HepG2 (cell line): ENCODE results near the gene AUTS2. TPM values are rescaled to one million over a fixed set of nuclear protein-coding genes. Genes with fewer than 3 reads are reported as not detected.

ENCODE experiments used
- ATAC-seq: fragments of 200-7000 bp; cut with Tn5 transposase; 3 replicates; pipeline ENCODE4 v1.9.1; 2020; ENCODE audit warnings: mild to moderate bottlenecking, moderate library complexity
- BruUV-seq: library from RNA; stranded (reverse); fragments of 400-500 nt; replicated peaks from 2 replicates; lab custom pipeline; 2021; lab: Mats Ljungman, UMichigan
- CTCF ChIA-PET: fragments of 300-600 bp; formaldehyde crosslinking; extraction: SDS; loops from one replicate; lab custom pipeline; 2021; ENCODE audit warnings: low total read pairs, inconsistent platforms, low intra/inter-chr PET ratio; lab: Yijun Ruan, JAX
- POLR2A ChIA-PET: fragments of 350-600 bp; sonication (Branson Sonifier 250); formaldehyde crosslinking; loops from one replicate; lab custom pipeline; 2020; ENCODE audit warnings: antibody characterized with exemption, inconsistent platforms; lab: Yijun Ruan, JAX
- DNase-seq: peaks from one replicate; pipeline ENCODE4 v3.0.0-alpha.2; 2015; ENCODE audit warnings: low spot score
- FAIRE-seq: peaks from 3 replicates; lab custom pipeline; 2011; peaks lifted over from hg19 to GRCh38; lab: Jason Lieb, UNC
- H2AFZ ChIP-seq: one replicate; pipeline ENCODE4 v1.6.1; 2011; ENCODE audit warnings: low read length, inconsistent platforms
- H3K27ac ChIP-seq: fragments of 300-600 bp; 3 replicates; pipeline ENCODE4 v1.8.0; 2011; ENCODE audit warnings: mixed run types, mild to moderate bottlenecking, mixed read lengths, low read length, inconsistent platforms; ENCODE audit not compliant: insufficient read depth; ENCODE audit errors: extremely low read length
- H3K27me3 ChIP-seq, 2 experiments: fragments of 200-600 bp in 1 of 2; 2 replicates in 1 of 2; 3 replicates in 1 of 2; pipeline versions ENCODE4 v1.6.0 to v1.8.0; 2011; ENCODE audit warnings: low read length in 2 of 2, mild to moderate bottlenecking in 2 of 2, moderate library complexity in 2 of 2, inconsistent platforms in 1 of 2; ENCODE audit not compliant: insufficient read depth in 2 of 2, control insufficient read depth in 1 of 2
- H3K36me3 ChIP-seq, 2 experiments: fragments of 200-600 bp in 1 of 2; replicated peaks in 1 of 2; 2 replicates in 1 of 2; 3 replicates in 1 of 2; pipeline versions ENCODE4 v1.5.1 to v1.8.0; 2011; ENCODE audit warnings: low read length in 2 of 2, inconsistent platforms in 1 of 2; ENCODE audit not compliant: insufficient read depth in 2 of 2, control insufficient read depth in 1 of 2
- H3K4me1 ChIP-seq: 2 replicates; pipeline ENCODE4 v1.5.1; 2012; ENCODE audit warnings: low read length, inconsistent platforms; ENCODE audit not compliant: insufficient read depth
- H3K4me2 ChIP-seq: 2 replicates; pipeline ENCODE4 v1.6.0; 2011; ENCODE audit warnings: low read depth, low read length, inconsistent platforms
- H3K4me3 ChIP-seq, 3 experiments: fragments of 200-600 bp in 1 of 3; sonication (generic), shearing (Covaris generic) in 1 of 3; replicated peaks in 1 of 3; 2 replicates each; pipeline ENCODE4 v1.5.1; 2011 to 2016; ENCODE audit warnings: low read length in 3 of 3, inconsistent platforms in 2 of 3, low read depth in 2 of 3, mild to moderate bottlenecking in 2 of 3, control low read depth in 1 of 3, mixed read lengths in 1 of 3; ENCODE audit not compliant: insufficient read depth in 1 of 3
- H3K79me2 ChIP-seq: one replicate; pipeline ENCODE4 v1.6.1; 2011; ENCODE audit warnings: low read length, inconsistent platforms; ENCODE audit not compliant: insufficient read depth
- H3K9ac ChIP-seq: 2 replicates; pipeline ENCODE4 v1.6.0; 2011; ENCODE audit warnings: mild to moderate bottlenecking, low read depth, low read length, inconsistent platforms; ENCODE audit not compliant: insufficient read depth
- H3K9me3 ChIP-seq: 2 replicates; pipeline ENCODE4 v1.5.1; 2012; ENCODE audit warnings: mild to moderate bottlenecking, low read length
- H4K20me1 ChIP-seq: 2 replicates; pipeline ENCODE4 v1.6.0; 2011; ENCODE audit warnings: inconsistent platforms, mild to moderate bottlenecking, low read length, moderate library complexity; ENCODE audit not compliant: insufficient read depth
- CC2D1A ChIP-seq: sonication (generic); formaldehyde crosslinking; IDR thresholded peaks from 2 replicates; pipeline ENCODE4 v1.8.1; 2023; ENCODE audit warnings: mild to moderate bottlenecking, missing genetic modification reagents
- HMGA1 ChIP-seq: sonication (generic); formaldehyde crosslinking; conservative IDR thresholded peaks from 2 replicates; pipeline ENCODE4 v1.4.0; 2020; ENCODE audit warnings: missing genetic modification reagents
- ZNF180 ChIP-seq: sonication (generic); formaldehyde crosslinking; IDR thresholded peaks from 2 replicates; pipeline ENCODE4 v1.4.0; 2020; ENCODE audit warnings: low read depth, missing genetic modification reagents, borderline replicate concordance
- ZNF432 ChIP-seq: sonication (generic); formaldehyde crosslinking; IDR thresholded peaks from 2 replicates; pipeline ENCODE4 v1.5.0; 2020; ENCODE audit warnings: missing genetic modification reagents, mild to moderate bottlenecking, borderline replicate concordance
- ZNF572 ChIP-seq: sonication (generic); formaldehyde crosslinking; IDR thresholded peaks from 2 replicates; pipeline ENCODE4 v1.5.1; 2020; ENCODE audit warnings: mild to moderate bottlenecking, missing genetic modification reagents
- ZSCAN29 ChIP-seq: sonication (generic); formaldehyde crosslinking; conservative IDR thresholded peaks from 2 replicates; pipeline ENCODE4 v1.4.0; 2020; ENCODE audit warnings: mild to moderate bottlenecking, missing genetic modification reagents
- WGBS: methylation state at CpG from one replicate; pipeline ENCODE4 v1.1.6; 2017; ENCODE audit warnings: low lambda C conversion rate; 5-methylcytosine and 5-hydroxymethylcytosine counted together
- in situ Hi-C: cut with HindIII; loops from 2 replicates; pipeline ENCODE4 v1.10.0; 2017; ENCODE audit warnings: low pct_unique_long_range_greater_than_20kb; ENCODE audit not compliant: extremely low pct_ligation_motif_present
- intact Hi-C: fragments of 100-400 bp; cut with micrococcal nuclease; formaldehyde crosslinking; loops from one replicate; pipeline ENCODE4 v1.10.0; 2022; ENCODE audit not compliant: unreplicated experiment
- polyA plus RNA-seq, 8 experiments: library from polyadenylated mRNA; depleted of rRNA in 3 of 8; stranded (reverse) in 7 of 8; unstranded in 1 of 8; fragments of >200 nt; fragmentation: Illumina TruSeq in 4 of 8; extraction: Trizol in 4 of 8; gene quantifications; 2 replicates each; pipeline versions ENCODE4 v1.2.1 to v1.2.3, GENCODE V29; 2011 to 2016; ENCODE audit warnings: low read depth in 4 of 8, missing spikeins in 1 of 8, mixed read lengths in 1 of 8; ENCODE audit not compliant: insufficient read depth in 1 of 8
- total RNA-seq, 5 experiments: library from RNA; depleted of rRNA; stranded (reverse); fragments of >200 nt; fragmentation: Illumina TruSeq; extraction: Trizol; gene quantifications; 2 replicates each; pipeline ENCODE4 v1.2.3, GENCODE V29; 2016; ENCODE audit warnings: low read depth in 1 of 5
- TF ChIP-seq, protein P1 (sequence below): IDR thresholded peaks from 2 replicates; pipeline ENCODE4 v1.6.1; 2016
- TF ChIP-seq, protein P2 (sequence below): sonication (generic); formaldehyde crosslinking; IDR thresholded peaks from 2 replicates; pipeline ENCODE4 v1.4.0; 2020; ENCODE audit warnings: missing genetic modification reagents

The AUTS2 gene
- total and polyA plus RNA-seq, 2 of the 13 experiments (the other 11 are each of a cell fraction or from before 2014, with no cell fraction given): 0.38 TPM; not detected in 1

DNA sequence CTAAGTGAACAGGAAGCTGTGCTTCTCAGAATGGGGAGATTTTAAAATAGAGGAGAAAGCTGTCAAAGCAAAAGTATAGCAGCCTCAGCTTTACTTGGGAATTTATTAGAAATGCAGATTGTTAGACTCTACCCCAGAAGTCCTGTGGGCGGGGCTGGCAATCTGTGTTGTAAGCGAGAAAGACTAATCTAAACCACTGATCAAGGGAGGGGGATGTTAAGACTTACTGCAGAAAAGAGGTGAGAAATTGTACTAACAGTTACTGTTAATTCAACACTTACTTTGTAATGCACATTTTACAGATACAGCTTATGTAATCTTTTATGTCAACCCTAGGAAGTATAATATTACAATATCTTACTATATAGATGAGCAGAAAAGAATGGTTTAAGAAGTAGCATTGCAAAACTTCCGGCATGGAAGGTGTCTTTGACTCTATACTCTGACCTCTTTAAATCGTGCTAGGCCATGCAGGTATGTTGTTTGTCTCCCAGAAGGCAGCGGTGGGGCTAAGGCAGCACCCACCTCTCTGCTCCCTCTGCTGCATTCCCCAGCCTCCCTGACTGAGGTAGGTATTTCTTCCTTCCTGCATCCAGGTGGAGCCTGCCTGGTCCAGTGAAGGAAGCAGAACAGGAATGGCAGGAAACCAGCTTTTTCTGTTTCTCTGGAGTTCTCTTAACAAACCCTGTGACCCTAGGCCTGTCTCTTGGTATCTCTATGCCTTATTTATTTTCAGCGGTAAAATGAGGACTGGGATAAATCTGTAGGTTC, 462.2 kb downstream of the AUTS2 start:
- H3K27me3 ChIP-seq: no peaks in the 10 kb centered on the region
- TF ChIP-seq, protein P1, sequence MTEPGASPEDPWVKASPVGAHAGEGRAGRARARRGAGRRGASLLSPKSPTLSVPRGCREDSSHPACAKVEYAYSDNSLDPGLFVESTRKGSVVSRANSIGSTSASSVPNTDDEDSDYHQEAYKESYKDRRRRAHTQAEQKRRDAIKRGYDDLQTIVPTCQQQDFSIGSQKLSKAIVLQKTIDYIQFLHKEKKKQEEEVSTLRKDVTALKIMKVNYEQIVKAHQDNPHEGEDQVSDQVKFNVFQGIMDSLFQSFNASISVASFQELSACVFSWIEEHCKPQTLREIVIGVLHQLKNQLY (CRISPR knock-in tag): no peak
- no peak for TF ChIP-seq CC2D1A
- TF ChIP-seq ZNF432 (CRISPR knock-in tag): no peak
- no peak for TF ChIP-seq HMGA1 (CRISPR knock-in tag)
- TF ChIP-seq ZSCAN29 (CRISPR knock-in tag): no peak
- TF ChIP-seq ZNF572: no peak
- TF ChIP-seq ZNF180 (CRISPR knock-in tag): no peak
- TF ChIP-seq, protein P2, sequence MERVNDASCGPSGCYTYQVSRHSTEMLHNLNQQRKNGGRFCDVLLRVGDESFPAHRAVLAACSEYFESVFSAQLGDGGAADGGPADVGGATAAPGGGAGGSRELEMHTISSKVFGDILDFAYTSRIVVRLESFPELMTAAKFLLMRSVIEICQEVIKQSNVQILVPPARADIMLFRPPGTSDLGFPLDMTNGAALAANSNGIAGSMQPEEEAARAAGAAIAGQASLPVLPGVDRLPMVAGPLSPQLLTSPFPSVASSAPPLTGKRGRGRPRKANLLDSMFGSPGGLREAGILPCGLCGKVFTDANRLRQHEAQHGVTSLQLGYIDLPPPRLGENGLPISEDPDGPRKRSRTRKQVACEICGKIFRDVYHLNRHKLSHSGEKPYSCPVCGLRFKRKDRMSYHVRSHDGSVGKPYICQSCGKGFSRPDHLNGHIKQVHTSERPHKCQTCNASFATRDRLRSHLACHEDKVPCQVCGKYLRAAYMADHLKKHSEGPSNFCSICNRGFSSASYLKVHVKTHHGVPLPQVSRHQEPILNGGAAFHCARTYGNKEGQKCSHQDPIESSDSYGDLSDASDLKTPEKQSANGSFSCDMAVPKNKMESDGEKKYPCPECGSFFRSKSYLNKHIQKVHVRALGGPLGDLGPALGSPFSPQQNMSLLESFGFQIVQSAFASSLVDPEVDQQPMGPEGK (CRISPR knock-in tag): no peak
- H2AFZ ChIP-seq: no peak overlapping the region
- ChIA-PET POLR2A (no interaction called here), CTCF (no interaction called here)
- H3K4me2 ChIP-seq: no peak overlapping the region
- WGBS: 6% methylated on average over 4 of the region's 6 CpGs
- no peak for FAIRE-seq
- no peak overlapping the region for H3K4me3 ChIP-seq
- H4K20me1 ChIP-seq: no peaks in the 10 kb centered on the region
- H3K9me3 ChIP-seq: no peaks in the 10 kb centered on the region
- H3K36me3 ChIP-seq: no peaks in the 10 kb centered on the region
- no peak overlapping the region for H3K9ac ChIP-seq
- no TSS peak for BruUV-seq
- no peaks in the 10 kb centered on the region for H3K79me2 ChIP-seq
- in situ Hi-C loops: no loop called here
- H3K4me1 ChIP-seq: no peaks in the 10 kb centered on the region
- no peak for ATAC-seq
- intact Hi-C loops: no loop called here
- H3K27ac ChIP-seq: no peak overlapping the region
- no peak for DNase-seq
